Naive thymus-derived CD8-positive, alpha-beta T cell (primary cell): ENCODE measurements around the gene PPTC7. TPM values are rescaled to one million over a fixed set of nuclear protein-coding genes. Genes with fewer than 3 reads are reported as not detected.

Experiments used
- ATAC-seq, 2 donors: fragments of 150-1000 bp; cut with Tn5 transposase in 1 of 2; sonication (Bioruptor Pico), chemical (Tn5 transposase) in 1 of 2; 1 replicate in 1 of 2; 2 replicates in 1 of 2; pipeline ENCODE4 v1.10.0; 2021; ENCODE audit warnings: mild to moderate bottlenecking in 2 of 2, moderate library complexity in 2 of 2
- POLR2A ChIA-PET: fragments of 350-600 bp; sonication (Branson Sonifier 250); formaldehyde crosslinking; loops from one replicate; lab custom pipeline; 2021; ENCODE audit warnings: antibody characterized with exemption; lab: Charles Lee
- DNase-seq, 10 donors: peaks; one replicate each; pipeline versions ENCODE4 v3.0.0 to v3.0.0-alpha.2; 2020 to 2022
- H3K27ac Mint-ChIP-seq, 10 donors: one replicate each; pipeline ENCODE4 v1.8.0; 2020 to 2022; ENCODE audit warnings: mild to moderate bottlenecking in 10 of 10, mixed read lengths in 10 of 10, moderate library complexity in 4 of 10, inconsistent platforms in 1 of 10
- H3K27me3 Mint-ChIP-seq, 5 donors: one replicate each; pipeline ENCODE4 v1.8.0; 2021 to 2022; ENCODE audit warnings: mixed read lengths in 5 of 5
- H3K36me3 Mint-ChIP-seq, 3 donors: one replicate each; pipeline ENCODE4 v1.8.0; 2020 to 2022; ENCODE audit warnings: mixed read lengths in 3 of 3, mild to moderate bottlenecking in 2 of 3, inconsistent platforms in 1 of 3
- H3K4me1 Mint-ChIP-seq, 4 donors: one replicate each; pipeline ENCODE4 v1.8.0; 2021 to 2022; ENCODE audit warnings: mixed read lengths in 4 of 4
- H3K4me3 Mint-ChIP-seq, 10 donors: one replicate each; pipeline ENCODE4 v1.8.0; 2020 to 2022; ENCODE audit warnings: mild to moderate bottlenecking in 10 of 10, mixed read lengths in 10 of 10, moderate library complexity in 6 of 10, inconsistent platforms in 1 of 10
- H3K9me3 Mint-ChIP-seq, 9 donors: one replicate each; pipeline ENCODE4 v1.8.0; 2020 to 2022; ENCODE audit warnings: mixed read lengths in 9 of 9, mild to moderate bottlenecking in 3 of 9, inconsistent platforms in 1 of 9, moderate library complexity in 1 of 9
- polyA plus RNA-seq, 3 donors: library from polyadenylated mRNA; unstranded; fragments of 300-500 nt; fragmentation: Illumina TruSeq; gene quantifications; one replicate each; pipeline ENCODE4 v1.2.3, GENCODE V29; 2021
- total RNA-seq, 8 experiments: library from RNA in 2 of 8; stranded (reverse) in 2 of 8; gene quantifications; one replicate each; pipeline ENCODE4 v1.2.3 and lab custom pipeline; 2021 to 2026

Gene PPTC7
- total and polyA plus RNA-seq, 5 experiments from 2014 or later: 7.6 to 34.8 (median 10.2) TPM

DNA sequence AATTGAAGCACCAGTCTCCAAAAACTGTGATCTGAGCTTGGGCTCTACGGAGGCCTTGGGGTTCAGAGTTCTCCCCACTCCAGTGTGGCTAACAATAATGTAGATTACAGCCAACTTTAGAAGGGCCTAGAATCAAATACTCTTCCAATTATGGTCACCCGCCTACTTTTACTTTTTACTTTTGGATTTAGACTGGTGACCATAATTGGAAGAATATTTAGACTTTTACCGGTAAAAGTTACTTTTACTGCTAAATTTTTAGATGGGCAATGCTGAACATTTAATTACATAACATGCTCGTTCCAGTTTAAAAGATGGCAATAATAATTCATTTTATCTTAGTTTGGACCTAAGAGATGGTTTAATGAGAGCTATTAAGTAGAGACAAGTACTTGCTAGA lies 39.2 kb downstream of the PPTC7 start:
- H3K36me3 Mint-ChIP-seq: peaks cover 1 to 77% (median 2%) of the 10 kb centered on the region in 3 donors
- peaks cover 9 to 32% (median 28%) of the 10 kb centered on the region in 4 donors for H3K4me1 Mint-ChIP-seq
- H3K27me3 Mint-ChIP-seq: no peaks in the 10 kb centered on the region
- H3K27ac Mint-ChIP-seq: peak overlapping the region in 3 of 10 donors; percentile 16 to 76 (median 68)
- no peak overlapping the region for H3K4me3 Mint-ChIP-seq
- DNase-seq: no peak
- no peaks in the 10 kb centered on the region for H3K9me3 Mint-ChIP-seq
- POLR2A ChIA-PET: no interaction called here
- no peak for ATAC-seq

DNA sequence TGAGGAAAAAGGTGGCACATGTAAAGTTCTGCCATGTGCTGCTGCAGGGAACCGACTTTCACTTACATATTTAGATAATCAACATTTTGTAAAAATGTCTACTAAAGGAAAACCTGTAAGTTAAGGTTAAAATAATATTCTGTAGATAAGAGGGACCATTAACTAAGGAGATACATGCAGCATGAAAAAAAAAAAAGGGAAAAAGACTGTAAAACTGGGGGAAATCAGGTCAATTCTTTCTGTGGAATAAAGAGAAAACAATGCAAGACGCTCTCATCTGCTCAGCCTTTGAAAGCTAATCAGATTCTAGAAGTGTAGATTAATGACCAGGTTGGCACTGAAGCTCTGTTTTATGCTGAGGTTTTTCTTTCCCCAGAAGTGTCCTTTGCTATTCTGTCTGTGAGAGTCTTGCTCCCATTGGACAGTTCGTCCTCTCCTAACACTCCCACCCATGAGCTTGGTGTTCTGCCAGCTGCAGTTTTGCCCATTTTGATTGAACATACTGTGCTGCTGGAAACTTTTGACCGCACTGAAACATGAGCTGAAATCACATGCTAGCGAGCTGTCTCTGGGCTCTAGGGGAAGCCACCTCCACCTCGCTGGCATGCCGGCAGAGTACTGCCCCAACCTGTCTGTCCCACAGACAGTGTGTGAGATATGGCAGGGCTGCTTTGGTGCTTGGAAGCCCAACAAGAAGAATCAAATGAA lies 39.7 kb downstream of the PPTC7 start:
- H3K36me3 Mint-ChIP-seq: peaks cover 2 to 77% (median 4%) of the 10 kb centered on the region in 3 donors
- peak overlapping the region in 9 of 10 donors; percentile 10 to 81 (median 67) for H3K27ac Mint-ChIP-seq
- no peak for DNase-seq
- POLR2A ChIA-PET: no interaction called here
- no peaks in the 10 kb centered on the region for H3K9me3 Mint-ChIP-seq
- H3K27me3 Mint-ChIP-seq: no peaks in the 10 kb centered on the region
- ATAC-seq: no peak
- H3K4me3 Mint-ChIP-seq: peak overlapping the region in 1 of 10 donors; percentile 20
- H3K4me1 Mint-ChIP-seq: peaks cover 9 to 29% (median 23%) of the 10 kb centered on the region in 4 donors

DNA sequence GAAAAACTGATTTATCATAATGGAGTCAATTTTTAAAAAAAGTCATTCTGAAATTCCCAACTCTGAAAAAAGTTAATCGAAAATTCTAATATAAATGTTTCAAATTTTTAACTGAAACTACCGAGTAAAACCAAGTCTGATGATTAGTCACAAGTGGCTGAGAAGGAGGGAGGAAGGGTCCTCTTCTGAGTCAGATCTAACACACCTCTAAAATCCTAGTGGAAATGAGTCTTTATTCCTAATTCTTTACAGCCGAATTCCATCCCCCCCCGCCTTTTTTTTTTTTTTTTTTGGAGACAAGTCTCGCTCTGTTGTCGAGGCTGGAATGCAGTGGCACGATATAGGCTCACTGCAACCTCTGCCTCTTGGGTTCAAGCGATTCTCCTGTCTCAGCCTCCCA lies 43.1 kb downstream of the PPTC7 start:
- Mint-ChIP-seq H3K4me1 (peaks cover 5 to 10% (median 5%) of the 10 kb centered on the region in 4 donors), H3K27ac (no peak overlapping the region), H3K9me3 (no peaks in the 10 kb centered on the region), H3K27me3 (no peaks in the 10 kb centered on the region), H3K36me3 (peaks cover 4 to 83% (median 14%) of the 10 kb centered on the region in 3 donors), H3K4me3 (no peak overlapping the region)
- DNase-seq: no peak
- ATAC-seq: no peak
- POLR2A ChIA-PET: interaction anchor here (0.7 kb wide), 1 partner anchor 72 kb away, joined by 5 read pairs; the partner anchor contains the start of gene GPN3

DNA sequence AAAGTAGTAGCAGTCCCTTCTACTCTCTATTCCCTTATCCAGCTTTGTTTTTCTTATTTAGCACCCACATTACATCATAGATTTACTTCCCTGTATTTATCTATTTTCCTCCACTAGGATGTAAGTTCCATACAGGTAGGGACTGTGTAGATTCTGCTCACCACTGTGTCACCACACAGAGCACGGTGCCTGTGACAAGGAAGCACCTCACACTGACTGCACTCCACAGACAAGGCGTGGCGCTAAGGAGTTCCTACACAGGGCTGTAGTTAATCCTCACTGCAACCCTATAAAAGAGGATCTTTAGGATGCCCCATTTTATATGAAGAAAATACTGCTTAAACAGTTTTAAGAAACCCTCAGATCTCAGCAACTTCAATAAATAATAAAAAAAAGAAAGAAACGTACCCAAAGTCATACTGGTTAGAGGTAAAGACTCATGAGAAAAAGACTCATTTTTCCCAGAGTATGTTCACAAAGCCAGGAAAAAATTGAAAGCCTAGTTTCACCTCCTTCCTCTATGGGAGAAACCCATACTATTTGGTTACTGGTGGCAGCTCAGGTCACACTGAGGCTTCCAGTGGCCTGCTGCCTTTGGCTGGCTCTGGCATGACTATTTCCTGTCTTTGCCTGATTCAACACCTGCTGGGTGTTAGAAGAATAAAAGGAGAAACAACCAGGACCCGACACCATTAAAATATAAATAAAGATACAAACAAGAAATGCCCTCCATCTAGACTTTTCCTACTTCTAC lies 44.1 kb downstream of the PPTC7 start:
- no peaks in the 10 kb centered on the region for H3K27me3 Mint-ChIP-seq
- POLR2A ChIA-PET: interaction anchor here (0.7 to 1.3 kb wide), 2 partner anchors 11 to 136 kb away, joined by 3 to 4 read pairs; no protein-coding TSS in a partner anchor
- ATAC-seq (no peak), DNase-seq (no peak)
- H3K27ac Mint-ChIP-seq: peak overlapping the region in 6 of 10 donors; percentile 11 to 53 (median 24)
- peaks cover 5 to 10% (median 5%) of the 10 kb centered on the region in 4 donors for H3K4me1 Mint-ChIP-seq
- no peaks in the 10 kb centered on the region for H3K9me3 Mint-ChIP-seq
- no peak overlapping the region for H3K4me3 Mint-ChIP-seq
- H3K36me3 Mint-ChIP-seq: peaks cover 4 to 86% (median 14%) of the 10 kb centered on the region in 3 donors

DNA sequence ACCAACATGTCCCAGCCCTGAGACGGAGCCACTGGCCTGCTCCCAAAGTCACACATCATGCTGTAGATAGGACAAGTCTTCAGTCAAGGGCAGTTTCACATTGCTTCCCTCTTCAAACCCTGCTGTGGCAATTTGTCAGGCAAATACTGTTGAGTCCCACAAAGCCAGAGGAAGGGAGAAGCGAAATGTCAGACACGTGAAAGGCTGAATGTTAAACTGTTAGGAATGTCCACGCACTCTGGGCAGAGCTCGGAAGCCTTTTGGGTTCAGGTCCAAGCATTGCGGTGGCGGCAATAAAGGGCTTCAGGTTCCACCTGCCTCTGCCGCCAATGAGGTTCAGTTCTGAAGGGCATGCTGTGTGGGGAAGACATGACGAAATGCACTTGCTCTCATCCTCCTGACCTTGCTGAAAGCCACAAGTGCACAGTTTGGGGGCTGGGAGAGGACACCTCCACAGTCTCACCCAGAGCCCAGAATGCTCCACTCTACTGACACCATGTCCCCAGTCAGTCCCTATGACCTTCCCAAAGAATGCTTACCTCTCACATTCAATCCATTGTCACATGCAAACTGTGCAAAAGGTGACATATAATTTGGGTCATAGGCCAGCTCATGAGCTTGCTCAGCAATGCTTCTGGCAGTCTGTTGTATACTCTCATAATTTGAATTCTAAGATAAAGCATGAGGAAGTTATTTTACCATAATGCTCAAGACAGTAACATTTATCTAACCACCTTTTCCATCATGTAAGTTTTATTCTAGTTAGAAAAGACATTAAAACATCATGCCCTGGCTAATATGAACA lies 45.3 kb downstream of the PPTC7 start:
- POLR2A ChIA-PET: interaction anchor here (0.6 to 1.3 kb wide), 3 partner anchors 10 to 68 kb away, joined by 3 to 6 read pairs (median 4); partner anchors contain the start of genes RAD9B and VPS29
- DNase-seq (no peak), ATAC-seq (no peak)
- Mint-ChIP-seq H3K36me3 (peaks cover 4 to 84% (median 14%) of the 10 kb centered on the region in 3 donors), H3K27me3 (no peaks in the 10 kb centered on the region), H3K4me3 (no peak overlapping the region), H3K4me1 (peaks cover 0 to 5% (median 1%) of the 10 kb centered on the region in 4 donors), H3K27ac (peak overlapping the region in 3 of 10 donors; percentile 25 to 55 (median 35)), H3K9me3 (no peaks in the 10 kb centered on the region)

DNA sequence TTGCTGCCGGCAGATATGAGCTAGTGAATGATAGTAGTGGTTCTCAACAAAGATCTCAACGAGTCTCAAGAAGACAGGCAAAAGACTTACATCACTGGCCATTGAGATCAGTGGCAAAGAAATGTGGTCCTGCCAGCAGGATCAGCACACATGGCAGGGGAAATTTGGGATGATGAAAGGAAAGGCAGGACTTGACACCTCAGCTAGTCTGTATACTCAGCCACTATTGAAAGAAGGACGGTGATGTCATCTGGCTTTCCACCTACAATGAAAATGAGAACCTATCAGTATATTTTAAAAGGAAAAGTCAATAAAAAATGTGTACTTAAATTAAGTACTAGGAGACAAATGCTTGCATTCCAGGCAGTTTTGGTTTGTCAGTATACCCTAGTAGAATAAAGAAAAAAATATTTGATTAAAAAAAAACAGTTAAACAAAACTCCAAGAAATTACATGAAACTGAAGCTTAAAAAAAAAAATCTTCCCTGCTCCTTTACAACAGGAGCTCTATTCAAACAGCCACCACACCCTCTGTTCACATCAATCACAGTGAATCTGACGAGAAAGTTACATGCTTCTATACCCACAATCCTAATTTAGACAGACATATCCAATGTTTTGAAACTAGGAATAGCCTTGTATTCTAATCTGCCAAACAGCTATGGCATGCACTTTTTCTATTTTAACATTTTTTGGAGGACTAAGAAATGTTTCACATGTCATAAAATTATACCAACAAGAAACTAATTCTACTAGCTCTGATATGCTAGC lies 46.1 kb downstream of the PPTC7 start:
- H3K36me3 Mint-ChIP-seq: peaks cover 4 to 78% (median 14%) of the 10 kb centered on the region in 3 donors
- no peaks in the 10 kb centered on the region for H3K9me3 Mint-ChIP-seq
- H3K4me3 Mint-ChIP-seq: no peak overlapping the region
- POLR2A ChIA-PET: interaction anchor here (0.6 to 0.8 kb wide), 2 partner anchors 35 to 69 kb away, joined by 3 to 6 read pairs; partner anchors contain the start of genes RAD9B and VPS29
- H3K4me1 Mint-ChIP-seq: peaks cover 0 to 3% (median 1%) of the 10 kb centered on the region in 4 donors
- H3K27ac Mint-ChIP-seq: peak overlapping the region in 1 of 10 donors; percentile 55
- no peak for DNase-seq
- ATAC-seq: no peak
- no peaks in the 10 kb centered on the region for H3K27me3 Mint-ChIP-seq

DNA sequence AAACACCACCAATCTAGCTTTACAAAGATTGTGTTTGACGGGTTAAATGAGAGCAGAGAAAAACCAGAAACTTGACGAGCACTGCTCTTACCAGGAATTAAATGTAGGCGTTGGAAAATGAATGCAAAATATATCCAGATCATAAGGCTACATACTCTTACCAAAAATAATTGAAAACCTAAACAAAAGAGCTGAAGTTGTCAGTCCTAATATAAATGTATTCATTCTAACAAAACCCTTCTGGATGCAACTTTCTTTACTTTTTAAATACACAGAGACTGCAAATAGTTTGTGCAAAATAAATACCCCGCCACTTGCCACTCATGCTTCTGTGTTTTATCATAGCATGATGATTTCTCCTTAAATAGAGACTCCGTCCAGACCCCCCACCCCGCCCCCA lies 48.3 kb downstream of the PPTC7 start:
- Mint-ChIP-seq H3K9me3 (no peaks in the 10 kb centered on the region), H3K27me3 (no peaks in the 10 kb centered on the region), H3K27ac (peak overlapping the region in 2 of 10 donors; percentile 43 to 51), H3K4me3 (no peak overlapping the region), H3K36me3 (peaks cover 4 to 73% (median 14%) of the 10 kb centered on the region in 3 donors), H3K4me1 (peaks cover 0 to 7% (median 4%) of the 10 kb centered on the region in 4 donors)
- POLR2A ChIA-PET: no interaction called here
- DNase-seq: no peak
- no peak for ATAC-seq

DNA sequence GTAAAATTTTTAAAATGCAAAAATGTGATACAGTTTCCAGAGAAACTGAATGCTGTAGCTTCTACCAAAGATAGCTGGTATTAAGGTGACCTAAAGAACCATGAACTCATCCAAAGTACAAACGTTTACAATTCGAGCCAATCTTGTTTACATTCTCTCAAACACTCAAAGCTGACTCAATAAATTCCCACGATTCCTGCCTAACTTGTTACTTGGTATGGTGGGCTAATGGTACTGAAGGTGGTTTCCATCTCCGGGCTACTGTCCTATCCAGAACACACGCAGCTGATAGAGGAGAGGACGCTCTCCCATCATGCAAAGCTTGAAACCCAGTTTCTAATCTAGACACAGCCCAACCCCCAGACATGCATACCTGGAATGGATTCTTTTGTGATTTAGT lies 49.5 kb downstream of the PPTC7 start:
- DNase-seq: no peak
- peaks cover 0 to 66% (median 18%) of the 10 kb centered on the region in 3 donors for H3K36me3 Mint-ChIP-seq
- no peak for ATAC-seq
- H3K27ac Mint-ChIP-seq: peak overlapping the region in 3 of 10 donors; percentile 15 to 67 (median 52)
- no peaks in the 10 kb centered on the region for H3K27me3 Mint-ChIP-seq
- no peaks in the 10 kb centered on the region for H3K9me3 Mint-ChIP-seq
- no peak overlapping the region for H3K4me3 Mint-ChIP-seq
- peaks cover 0 to 7% (median 5%) of the 10 kb centered on the region in 4 donors for H3K4me1 Mint-ChIP-seq
- POLR2A ChIA-PET: no interaction called here

DNA sequence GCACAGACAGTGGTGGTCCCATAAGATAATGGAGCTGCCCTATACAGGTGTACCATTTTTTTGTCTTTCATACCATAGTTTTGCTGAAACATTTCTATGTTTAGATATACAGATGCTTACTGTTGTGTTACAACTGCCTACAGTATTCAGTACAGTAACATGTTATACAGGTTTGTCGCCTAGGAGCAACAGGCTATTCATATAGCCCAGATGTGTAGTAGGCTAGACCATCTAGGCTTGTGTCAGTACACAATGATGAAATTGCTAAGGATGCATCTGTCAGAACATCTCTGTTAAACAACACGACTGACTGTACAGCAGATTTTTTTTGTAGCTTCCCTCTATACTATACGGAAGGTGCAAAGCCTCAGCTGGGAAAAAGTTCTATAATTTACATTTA lies 50.5 kb downstream of the PPTC7 start:
- POLR2A ChIA-PET: interaction anchor here (0.6 kb wide), 1 partner anchor 81 kb away, joined by 3 read pairs; no protein-coding TSS in a partner anchor
- no peak overlapping the region for H3K4me3 Mint-ChIP-seq
- no peaks in the 10 kb centered on the region for H3K9me3 Mint-ChIP-seq
- H3K27ac Mint-ChIP-seq: peak overlapping the region in 3 of 10 donors; percentile 7 to 17 (median 9)
- peaks cover 0 to 7% (median 5%) of the 10 kb centered on the region in 4 donors for H3K4me1 Mint-ChIP-seq
- DNase-seq: no peak
- ATAC-seq: no peak
- H3K27me3 Mint-ChIP-seq: no peaks in the 10 kb centered on the region
- H3K36me3 Mint-ChIP-seq: peaks cover 0 to 56% (median 13%) of the 10 kb centered on the region in 3 donors

DNA sequence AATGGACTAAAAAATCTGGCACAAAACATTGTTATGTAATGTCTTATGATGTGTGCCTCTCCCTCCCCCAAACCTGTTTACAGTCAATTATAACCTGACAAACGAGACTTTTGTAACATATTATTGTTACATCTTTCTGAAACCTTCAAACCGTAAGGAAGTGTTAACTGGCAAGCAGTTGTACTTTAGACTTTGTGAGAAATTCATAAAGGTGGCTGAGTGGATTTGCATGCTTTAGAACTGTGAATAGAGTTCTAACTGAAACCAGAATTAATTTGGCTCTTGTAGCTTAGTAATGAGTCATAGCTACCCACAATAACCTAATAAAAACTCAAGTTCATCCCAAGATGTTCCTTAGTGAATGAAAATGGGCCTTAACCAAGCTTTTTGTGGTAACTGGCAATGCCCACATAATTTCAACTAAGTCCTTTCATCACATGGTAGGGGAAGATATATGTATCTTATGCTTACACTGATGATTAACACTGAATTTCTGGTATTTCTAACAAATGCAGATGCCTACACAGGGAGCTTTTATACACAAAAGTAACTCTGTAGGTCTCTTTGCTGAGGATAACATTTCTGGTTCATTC lies 51.3 kb downstream of the PPTC7 start:
- Mint-ChIP-seq H3K36me3 (peaks cover 0 to 49% (median 13%) of the 10 kb centered on the region in 3 donors), H3K27me3 (no peaks in the 10 kb centered on the region), H3K9me3 (no peaks in the 10 kb centered on the region), H3K27ac (peak overlapping the region in 6 of 10 donors; percentile 11 to 68 (median 27)), H3K4me1 (peaks cover 0 to 7% (median 7%) of the 10 kb centered on the region in 4 donors), H3K4me3 (no peak overlapping the region)
- POLR2A ChIA-PET: interaction anchor here (0.6 kb wide), 1 partner anchor 82 kb away, joined by 3 read pairs; no protein-coding TSS in a partner anchor
- peak in 1 of 2 donors; percentile 29 for ATAC-seq
- no peak for DNase-seq

DNA sequence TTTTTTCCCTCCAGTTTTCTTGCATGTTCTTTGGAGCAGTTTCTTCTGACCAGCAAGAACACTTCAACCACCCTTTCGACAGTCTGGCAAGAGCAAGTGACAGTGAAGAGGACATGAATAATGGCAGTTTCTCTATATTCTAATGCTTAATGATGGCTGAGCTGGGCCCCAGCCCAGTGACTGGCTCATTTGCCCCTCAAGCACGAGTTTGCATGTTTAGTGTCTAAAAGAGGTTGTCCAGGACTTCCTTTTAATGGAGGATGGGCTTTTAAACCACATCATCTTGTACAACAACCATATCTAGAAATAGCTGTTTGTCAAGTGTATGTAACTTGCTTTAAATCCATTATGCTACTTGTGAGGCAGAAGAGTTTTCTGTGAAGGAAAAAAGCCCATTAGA lies 52.6 kb downstream of the PPTC7 start:
- DNase-seq: no peak
- Mint-ChIP-seq H3K4me1 (peaks cover 0 to 8% (median 7%) of the 10 kb centered on the region in 4 donors), H3K9me3 (no peaks in the 10 kb centered on the region), H3K27ac (peak overlapping the region in 1 of 10 donors; percentile 28), H3K36me3 (peaks cover 0 to 36% (median 4%) of the 10 kb centered on the region in 3 donors), H3K27me3 (no peaks in the 10 kb centered on the region), H3K4me3 (no peak overlapping the region)
- POLR2A ChIA-PET: interaction anchor here (0.6 kb wide), 1 partner anchor 199 kb away, joined by 3 read pairs; no protein-coding TSS in a partner anchor
- no peak for ATAC-seq
